ENCODE measurements around the gene NRP2.

The NRP2 gene

DNA sequence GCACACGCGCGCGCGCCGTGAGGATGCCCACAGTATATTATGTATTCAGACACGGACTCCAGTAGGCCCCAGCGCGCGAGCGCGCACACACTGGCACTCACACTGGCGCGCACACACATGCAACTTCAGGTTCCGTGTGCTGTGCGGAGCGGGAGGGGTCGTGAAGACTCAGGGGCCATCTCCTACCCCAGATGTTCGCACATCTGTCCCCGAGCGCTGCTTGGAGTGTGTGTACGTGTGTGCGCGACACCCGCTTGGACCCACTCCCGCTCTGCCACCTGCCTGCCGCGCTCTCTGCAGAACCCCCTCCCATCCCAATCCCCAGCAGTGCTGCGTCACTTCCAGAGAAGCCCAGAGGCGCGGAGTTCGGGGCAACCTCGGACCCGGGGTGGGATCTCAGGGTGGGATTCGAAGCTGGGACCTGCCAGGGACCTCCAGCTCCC lies 2.6 kb downstream of the NRP2 start:
- no peaks in the 10 kb centered on the region for H3K4me1 ChIP-seq (ENCODE audit: insufficient read depth, low read length)
- no peak for TF ChIP-seq EZH2 (IDR thresholded peaks at IDR 0.05; ENCODE audit: borderline replicate concordance, low read depth, low read length, severe bottlenecking)
- TF ChIP-seq, protein P1, sequence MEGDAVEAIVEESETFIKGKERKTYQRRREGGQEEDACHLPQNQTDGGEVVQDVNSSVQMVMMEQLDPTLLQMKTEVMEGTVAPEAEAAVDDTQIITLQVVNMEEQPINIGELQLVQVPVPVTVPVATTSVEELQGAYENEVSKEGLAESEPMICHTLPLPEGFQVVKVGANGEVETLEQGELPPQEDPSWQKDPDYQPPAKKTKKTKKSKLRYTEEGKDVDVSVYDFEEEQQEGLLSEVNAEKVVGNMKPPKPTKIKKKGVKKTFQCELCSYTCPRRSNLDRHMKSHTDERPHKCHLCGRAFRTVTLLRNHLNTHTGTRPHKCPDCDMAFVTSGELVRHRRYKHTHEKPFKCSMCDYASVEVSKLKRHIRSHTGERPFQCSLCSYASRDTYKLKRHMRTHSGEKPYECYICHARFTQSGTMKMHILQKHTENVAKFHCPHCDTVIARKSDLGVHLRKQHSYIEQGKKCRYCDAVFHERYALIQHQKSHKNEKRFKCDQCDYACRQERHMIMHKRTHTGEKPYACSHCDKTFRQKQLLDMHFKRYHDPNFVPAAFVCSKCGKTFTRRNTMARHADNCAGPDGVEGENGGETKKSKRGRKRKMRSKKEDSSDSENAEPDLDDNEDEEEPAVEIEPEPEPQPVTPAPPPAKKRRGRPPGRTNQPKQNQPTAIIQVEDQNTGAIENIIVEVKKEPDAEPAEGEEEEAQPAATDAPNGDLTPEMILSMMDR (IDR thresholded peaks at IDR 0.05; ENCODE audit: borderline replicate concordance, extremely low read depth, low read length, poor library complexity, severe bottlenecking) = no peak
- no peaks in the 10 kb centered on the region for H3K9me3 ChIP-seq (ENCODE audit: insufficient read depth, low read length, severe bottlenecking)
- H3K9ac ChIP-seq (ENCODE audit: low read depth, low read length) = no peak overlapping the region
- no peak overlapping the region for H3K4me3 ChIP-seq (ENCODE audit: low read depth in 1 of 2, low read length in 2 of 2)
- H3K36me3 ChIP-seq (ENCODE audit: insufficient read depth, low read length) = no peaks in the 10 kb centered on the region
- H3K4me2 ChIP-seq (ENCODE audit: insufficient read depth, low read length) = no peak overlapping the region
- H3K27ac ChIP-seq (ENCODE audit: low read length) = no peak overlapping the region
- H2AFZ ChIP-seq (ENCODE audit: low read depth, low read length) = no peak overlapping the region
- H3K27me3 ChIP-seq (ENCODE audit: insufficient read depth, low read length, poor library complexity) = no peaks in the 10 kb centered on the region
- ATAC-seq (ENCODE audit: insufficient read depth, low read depth) (no peak), DNase-seq (no peak)
- H3K79me2 ChIP-seq (ENCODE audit: insufficient read depth, low read length) = no peaks in the 10 kb centered on the region
- H4K20me1 ChIP-seq (ENCODE audit: insufficient read depth, low read length) = no peaks in the 10 kb centered on the region

DNA sequence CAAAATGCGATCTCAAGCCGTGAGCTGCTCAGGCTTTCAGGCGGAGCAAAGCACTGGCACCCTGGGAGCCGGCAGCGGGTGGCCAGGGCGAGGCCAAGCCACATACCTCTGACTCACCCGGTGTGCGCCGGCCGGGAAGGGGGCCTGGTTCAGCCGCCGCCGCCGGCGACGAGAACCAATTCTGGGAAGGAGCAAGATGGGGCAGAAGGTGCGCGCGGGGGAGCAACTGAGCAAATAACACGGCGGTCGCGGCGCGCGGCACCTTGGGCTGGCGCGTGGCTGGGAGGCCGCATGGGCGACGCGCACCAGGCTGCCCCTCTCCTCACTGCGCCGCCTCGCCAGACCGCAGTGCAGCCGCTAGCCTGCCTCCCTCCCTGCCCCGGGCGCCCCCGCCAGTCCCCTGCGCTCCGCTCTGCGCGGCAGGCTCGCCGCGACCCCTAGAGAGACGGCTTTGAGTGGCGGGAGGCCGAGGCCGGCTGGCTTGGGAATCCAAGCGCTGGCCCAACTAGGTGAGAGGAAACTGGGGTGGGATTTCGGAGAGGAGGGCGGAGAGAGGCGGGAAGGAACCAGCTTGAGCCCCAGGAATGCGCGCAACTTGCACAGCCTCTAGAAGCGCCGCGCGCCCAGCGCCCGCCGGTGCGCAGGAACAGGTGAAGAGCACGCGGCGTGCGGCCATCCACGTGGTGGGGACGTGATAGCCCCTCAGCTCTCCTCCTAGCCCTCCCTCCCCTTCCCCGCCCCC lies 3.2 kb downstream of the NRP2 start:
- Histone ChIP-seq H3K4me3 (ENCODE audit: low read depth in 1 of 2, low read length in 2 of 2) (no peak overlapping the region), H3K27me3 (ENCODE audit: insufficient read depth, low read length, poor library complexity) (no peaks in the 10 kb centered on the region), H3K9me3 (ENCODE audit: insufficient read depth, low read length, severe bottlenecking) (no peaks in the 10 kb centered on the region), H3K79me2 (ENCODE audit: insufficient read depth, low read length) (no peaks in the 10 kb centered on the region), H2AFZ (ENCODE audit: low read depth, low read length) (no peak overlapping the region), H3K4me2 (ENCODE audit: insufficient read depth, low read length) (no peak overlapping the region), H3K27ac (ENCODE audit: low read length) (no peak overlapping the region), H3K9ac (ENCODE audit: low read depth, low read length) (no peak overlapping the region), H3K4me1 (ENCODE audit: insufficient read depth, low read length) (no peaks in the 10 kb centered on the region), H3K36me3 (ENCODE audit: insufficient read depth, low read length) (no peaks in the 10 kb centered on the region), H4K20me1 (ENCODE audit: insufficient read depth, low read length) (no peaks in the 10 kb centered on the region)
- no peak for TF ChIP-seq EZH2 (IDR thresholded peaks at IDR 0.05; ENCODE audit: borderline replicate concordance, low read depth, low read length, severe bottlenecking)
- TF ChIP-seq, protein P1 (IDR thresholded peaks at IDR 0.05; ENCODE audit: borderline replicate concordance, extremely low read depth, low read length, poor library complexity, severe bottlenecking) = no peak
- DNase-seq (no peak), ATAC-seq (ENCODE audit: insufficient read depth, low read depth) (no peak)

DNA sequence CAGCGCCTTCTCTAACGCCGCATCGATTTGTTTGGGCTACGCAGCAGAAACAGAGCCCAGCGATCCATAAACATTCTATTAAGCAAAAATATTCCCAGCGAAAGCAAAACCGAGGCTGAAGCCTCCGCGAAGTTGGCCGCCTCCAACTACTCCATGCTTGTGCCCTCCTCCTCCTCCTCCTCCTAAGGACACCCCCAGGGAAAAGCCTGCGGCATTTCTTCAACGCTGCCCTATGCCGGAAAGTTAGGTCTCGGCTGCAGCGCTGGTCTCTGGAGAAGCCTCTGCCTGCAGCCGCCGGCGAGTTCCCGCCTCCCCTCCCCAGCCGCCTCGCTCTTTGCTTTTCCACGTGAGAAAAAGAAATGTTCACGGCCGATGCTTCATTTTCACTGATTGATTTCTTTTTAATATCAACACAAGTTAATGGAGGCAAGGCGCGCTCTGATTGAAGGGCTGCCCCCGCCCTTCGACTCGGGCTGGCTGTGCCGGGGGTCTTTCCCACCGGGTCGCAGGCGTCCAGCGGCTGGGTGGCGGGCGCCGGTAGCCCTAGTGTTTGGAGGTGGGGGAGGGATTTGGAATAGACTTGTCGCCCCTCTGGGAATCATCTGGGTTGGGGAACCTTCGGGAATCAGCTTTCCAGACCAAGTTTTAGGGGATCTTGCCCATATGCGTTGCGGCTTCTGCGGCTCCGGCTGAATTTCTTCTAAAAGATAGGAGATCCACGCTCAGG lies 3.9 kb downstream of the NRP2 start:
- H3K27me3 ChIP-seq (ENCODE audit: insufficient read depth, low read length, poor library complexity) = no peaks in the 10 kb centered on the region
- DNase-seq = no peak
- no peak overlapping the region for H3K27ac ChIP-seq (ENCODE audit: low read length)
- H3K79me2 ChIP-seq (ENCODE audit: insufficient read depth, low read length) = no peaks in the 10 kb centered on the region
- H4K20me1 ChIP-seq (ENCODE audit: insufficient read depth, low read length) = no peaks in the 10 kb centered on the region
- no peaks in the 10 kb centered on the region for H3K4me1 ChIP-seq (ENCODE audit: insufficient read depth, low read length)
- no peak for ATAC-seq (ENCODE audit: insufficient read depth, low read depth)
- H3K36me3 ChIP-seq (ENCODE audit: insufficient read depth, low read length) = no peaks in the 10 kb centered on the region
- H2AFZ ChIP-seq (ENCODE audit: low read depth, low read length) = no peak overlapping the region
- H3K4me3 ChIP-seq (ENCODE audit: low read depth in 1 of 2, low read length in 2 of 2) = no peak overlapping the region
- H3K9me3 ChIP-seq (ENCODE audit: insufficient read depth, low read length, severe bottlenecking) = no peaks in the 10 kb centered on the region
- H3K4me2 ChIP-seq (ENCODE audit: insufficient read depth, low read length) = no peak overlapping the region
- no peak for TF ChIP-seq EZH2 (IDR thresholded peaks at IDR 0.05; ENCODE audit: borderline replicate concordance, low read depth, low read length, severe bottlenecking)
- TF ChIP-seq, protein P1 (IDR thresholded peaks at IDR 0.05; ENCODE audit: borderline replicate concordance, extremely low read depth, low read length, poor library complexity, severe bottlenecking) = no peak
- H3K9ac ChIP-seq (ENCODE audit: low read depth, low read length) = no peak overlapping the region
